Activated CD4-positive, alpha-beta T cell treated with anti-CD3 and anti-CD28 coated beads for 4 hours (primary cell): ENCODE results near the gene SLC25A6.
"Not testable (repeated sequence)": the region's sequence is repeated elsewhere in the genome, so short reads cannot be mapped to it uniquely, and the experiment has no call there.

Experiments used
- DNase-seq, 2 donors: peaks; one replicate each; pipeline ENCODE4 v3.0.0-alpha.2; 2020

The SLC25A6 gene

DNA sequence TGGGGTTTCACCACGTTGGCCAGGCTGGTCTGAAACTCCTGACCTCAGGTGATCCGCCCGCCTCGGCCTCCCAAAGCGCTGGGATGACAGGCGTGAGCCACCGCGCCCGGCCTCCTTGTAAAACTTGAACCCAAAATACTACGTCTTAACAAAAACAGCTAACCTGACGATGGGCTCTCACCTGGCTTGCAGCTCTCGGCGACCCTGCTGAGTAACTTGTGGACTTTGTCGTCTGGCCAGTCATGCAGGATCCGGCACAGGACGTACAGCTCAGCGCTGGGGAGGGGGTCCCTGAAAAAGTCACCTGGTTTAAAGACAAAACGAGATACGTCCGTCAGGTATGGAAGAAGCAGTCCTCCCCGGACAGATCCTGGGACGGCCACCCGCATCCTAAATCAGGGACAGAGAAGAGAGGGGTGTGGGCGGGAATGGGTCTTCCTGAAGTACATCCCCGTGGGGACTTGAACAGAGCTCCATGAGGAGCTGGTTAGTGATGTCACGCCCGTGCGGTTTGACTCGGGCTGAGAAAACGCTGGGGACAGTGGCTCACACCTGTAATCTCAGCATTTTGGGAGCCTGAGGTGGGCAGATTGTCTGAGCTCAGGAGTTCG is 20.7 kb upstream of the SLC25A6 start:
- DNase-seq, result no peak

GRCh38 chrX:1411326-1411725 is 19.4 kb upstream of the SLC25A6 start:
- no peak for DNase-seq

- DNase-seq, result no peak
These were observed 15.1 kb upstream of the SLC25A6 start for GRCh38 chrX:1407035-1407434.

DNA sequence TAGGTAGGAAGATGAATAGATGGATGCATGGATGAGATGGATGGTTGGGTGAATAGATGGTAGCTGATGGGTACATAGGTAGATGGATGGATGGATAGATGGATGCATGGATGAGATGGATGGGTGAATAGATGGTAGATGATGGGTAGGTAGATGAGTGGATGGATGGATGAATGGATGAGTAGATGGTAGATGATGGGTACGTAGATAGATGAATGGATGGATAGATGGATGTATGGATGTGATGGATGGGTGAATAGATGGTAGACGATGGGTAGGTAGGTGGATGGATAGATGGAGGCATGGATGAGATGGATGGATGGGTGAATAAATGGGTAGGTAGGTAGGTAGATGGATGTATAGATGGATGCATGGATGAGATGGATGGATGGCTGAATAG is 13.9 kb upstream of the SLC25A6 start:
- not testable (repeated sequence) for DNase-seq

DNA sequence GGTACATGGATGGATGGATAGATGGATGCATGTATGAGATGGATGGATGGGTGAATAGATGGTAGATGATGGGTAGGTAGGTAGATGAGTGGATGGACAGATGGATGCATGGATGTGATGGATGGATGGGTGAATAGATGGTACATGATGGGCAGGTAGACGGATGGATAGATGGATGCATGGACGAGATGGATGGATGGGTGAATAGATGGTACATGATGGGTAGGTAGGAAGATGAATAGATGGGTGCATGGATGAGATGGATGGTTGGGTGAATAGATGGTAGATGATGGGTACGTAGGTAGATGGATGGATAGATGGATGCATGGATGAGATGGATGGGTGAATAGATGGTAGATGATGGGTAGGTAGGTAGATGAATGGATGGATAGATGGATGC is 12.0 kb upstream of the SLC25A6 start:
- DNase-seq, result not testable (repeated sequence)

GRCh38 chrX:1403228-1403627 is 11.3 kb upstream of the SLC25A6 start:
- DNase-seq, result no peak

GRCh38 chrX:1401611-1402430 is 9.9 kb upstream of the SLC25A6 start:
- no peak for DNase-seq

DNA sequence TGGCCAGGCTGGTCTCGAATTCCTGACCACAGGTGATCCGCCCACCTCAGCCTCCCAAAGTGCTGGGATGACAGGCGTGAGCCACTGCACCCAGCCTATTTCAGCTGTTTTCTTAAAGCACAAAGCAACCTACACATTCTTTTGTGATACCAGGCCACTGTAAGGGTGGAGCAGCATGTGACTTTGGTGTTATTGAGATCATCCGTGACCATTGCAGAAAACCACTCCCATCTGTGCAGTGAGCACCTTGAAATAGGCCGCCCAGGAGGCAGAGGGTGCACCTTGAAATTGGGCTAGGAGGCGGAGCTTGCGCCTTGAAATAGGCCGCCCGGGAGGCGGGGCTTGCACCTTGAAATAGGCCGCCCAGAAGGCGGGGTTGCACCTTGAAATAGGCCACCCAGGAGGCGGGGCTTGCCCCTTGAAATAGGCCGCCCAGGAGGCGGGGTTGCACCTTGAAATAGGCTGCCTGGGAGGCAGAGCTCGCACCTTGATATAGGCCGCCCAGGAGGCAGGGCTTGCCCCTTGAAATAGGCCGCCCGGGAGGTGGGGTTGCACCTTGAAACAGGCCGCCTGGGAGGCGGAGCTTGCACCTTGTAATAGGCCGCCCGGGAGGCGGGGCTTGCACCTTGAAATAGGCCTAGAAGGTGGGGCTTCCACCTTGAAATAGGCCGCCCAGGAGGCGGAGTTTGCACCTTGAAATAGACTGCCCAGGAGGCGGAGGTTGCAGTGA is 9.0 kb upstream of the SLC25A6 start:
- no peak for DNase-seq

- no peak for DNase-seq
These were observed 8.1 kb upstream of the SLC25A6 start for GRCh38 chrX:1400049-1400448.

DNA sequence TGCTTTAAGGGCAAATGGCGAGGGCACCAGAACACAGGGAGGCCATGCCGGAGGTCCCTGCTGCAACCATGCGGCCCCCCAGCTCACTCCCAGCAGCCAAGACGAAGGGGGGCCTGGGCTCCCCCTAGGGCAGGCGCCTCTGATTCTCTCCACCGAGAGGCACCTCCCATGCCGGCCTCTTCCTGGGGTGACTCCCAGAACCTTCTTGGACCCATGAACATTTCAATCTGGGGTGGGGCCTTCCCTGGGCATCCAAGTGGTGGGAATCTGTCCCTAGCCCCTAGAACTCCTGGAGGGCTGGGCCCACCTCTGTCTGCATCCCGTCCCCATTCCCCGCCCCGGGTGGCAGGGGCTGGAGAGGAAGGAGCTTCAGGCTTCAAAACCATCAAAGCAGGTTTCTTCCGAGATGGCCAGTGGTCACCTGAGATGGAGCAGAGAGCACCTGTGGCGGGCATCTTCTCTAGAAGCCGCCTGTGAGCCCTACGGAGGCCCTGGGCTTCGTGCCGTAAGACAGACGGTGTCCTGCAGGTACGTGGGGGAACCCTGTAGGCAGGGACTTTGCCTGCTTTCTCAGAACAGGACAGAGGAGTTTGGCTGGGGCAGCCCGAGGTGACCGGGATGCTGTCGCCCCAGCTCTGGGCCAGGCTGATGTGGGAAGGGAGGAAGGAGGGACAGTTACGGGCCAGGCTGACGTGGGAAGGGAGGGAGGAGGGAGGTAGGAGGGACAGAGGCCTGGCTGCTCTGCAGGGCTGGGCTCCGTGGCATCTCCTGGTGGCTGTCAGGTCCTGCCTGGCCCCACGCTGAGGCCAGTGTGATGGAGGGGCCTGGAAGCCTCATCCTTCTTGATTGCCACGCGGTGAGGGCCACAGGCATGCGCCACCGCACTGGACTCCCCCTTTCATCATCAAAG is 6.8 kb upstream of the SLC25A6 start:
- no peak for DNase-seq

- DNase-seq, result no peak
These were observed 5.7 kb upstream of the SLC25A6 start for GRCh38 chrX:1397441-1398270.

GRCh38 chrX:1397001-1397400 is 5.1 kb upstream of the SLC25A6 start:
- no peak for DNase-seq

GRCh38 chrX:1395646-1396216 is 3.8 kb upstream of the SLC25A6 start:
- no peak for DNase-seq

- no peak for DNase-seq
These were observed 3.0 kb upstream of the SLC25A6 start for GRCh38 chrX:1394731-1395501.

GRCh38 chrX:1393871-1394615 is 2.1 kb upstream of the SLC25A6 start:
- DNase-seq, result no peak

GRCh38 chrX:1392376-1393068 is 609 bp upstream of the SLC25A6 start:
- DNase-seq, result no peak

GRCh38 chrX:1391370-1391706 is 575 bp downstream of the SLC25A6 start:
- DNase-seq, result no peak

DNA sequence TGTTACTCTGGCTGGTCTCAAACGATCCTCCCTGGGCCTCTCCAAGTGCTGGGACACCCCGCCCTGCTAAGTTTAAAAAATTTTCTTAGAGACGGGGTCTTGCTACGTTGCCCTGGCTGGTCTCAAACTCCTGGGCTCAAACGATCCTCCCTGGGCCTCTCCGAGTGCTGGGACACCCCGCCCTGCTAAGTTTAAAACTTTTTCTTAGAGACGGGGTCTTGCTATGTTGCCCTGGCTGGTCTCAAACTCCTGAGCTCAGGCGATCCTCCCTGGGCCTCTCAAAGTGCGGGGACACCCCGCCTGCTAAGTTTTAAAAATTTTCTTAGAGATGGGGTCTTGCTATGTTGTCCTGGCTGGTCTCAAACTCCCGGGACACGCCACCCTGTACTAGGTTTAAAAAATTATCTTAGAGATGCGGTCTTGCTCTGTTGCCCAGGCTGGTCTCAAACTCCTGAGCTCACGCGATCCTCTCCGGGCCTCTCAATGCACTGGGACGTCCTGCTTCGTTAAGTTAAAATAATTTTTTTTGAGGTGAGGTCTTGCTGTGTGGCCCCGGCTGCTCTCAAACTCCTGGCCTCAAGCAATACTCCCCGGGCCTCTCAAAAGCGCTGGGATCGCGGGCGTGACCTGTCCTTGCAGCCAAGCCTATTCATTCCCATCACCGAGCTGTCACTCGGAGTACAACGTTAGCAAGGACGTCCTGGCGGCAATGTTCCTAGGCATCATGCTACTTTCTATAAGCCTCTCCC is 1.1 kb downstream of the SLC25A6 start:
- no peak for DNase-seq

- no peak for DNase-seq
These were observed 2.0 kb downstream of the SLC25A6 start for GRCh38 chrX:1389993-1390285.
